GDM1 (cell line): Measurements from ENCODE around the gene RICTOR.

ENCODE experiments used
- DNase-seq: peaks from one replicate; lab custom pipeline; 2025; lab: John Stamatoyannopoulos, UW

Gene RICTOR, protein sequence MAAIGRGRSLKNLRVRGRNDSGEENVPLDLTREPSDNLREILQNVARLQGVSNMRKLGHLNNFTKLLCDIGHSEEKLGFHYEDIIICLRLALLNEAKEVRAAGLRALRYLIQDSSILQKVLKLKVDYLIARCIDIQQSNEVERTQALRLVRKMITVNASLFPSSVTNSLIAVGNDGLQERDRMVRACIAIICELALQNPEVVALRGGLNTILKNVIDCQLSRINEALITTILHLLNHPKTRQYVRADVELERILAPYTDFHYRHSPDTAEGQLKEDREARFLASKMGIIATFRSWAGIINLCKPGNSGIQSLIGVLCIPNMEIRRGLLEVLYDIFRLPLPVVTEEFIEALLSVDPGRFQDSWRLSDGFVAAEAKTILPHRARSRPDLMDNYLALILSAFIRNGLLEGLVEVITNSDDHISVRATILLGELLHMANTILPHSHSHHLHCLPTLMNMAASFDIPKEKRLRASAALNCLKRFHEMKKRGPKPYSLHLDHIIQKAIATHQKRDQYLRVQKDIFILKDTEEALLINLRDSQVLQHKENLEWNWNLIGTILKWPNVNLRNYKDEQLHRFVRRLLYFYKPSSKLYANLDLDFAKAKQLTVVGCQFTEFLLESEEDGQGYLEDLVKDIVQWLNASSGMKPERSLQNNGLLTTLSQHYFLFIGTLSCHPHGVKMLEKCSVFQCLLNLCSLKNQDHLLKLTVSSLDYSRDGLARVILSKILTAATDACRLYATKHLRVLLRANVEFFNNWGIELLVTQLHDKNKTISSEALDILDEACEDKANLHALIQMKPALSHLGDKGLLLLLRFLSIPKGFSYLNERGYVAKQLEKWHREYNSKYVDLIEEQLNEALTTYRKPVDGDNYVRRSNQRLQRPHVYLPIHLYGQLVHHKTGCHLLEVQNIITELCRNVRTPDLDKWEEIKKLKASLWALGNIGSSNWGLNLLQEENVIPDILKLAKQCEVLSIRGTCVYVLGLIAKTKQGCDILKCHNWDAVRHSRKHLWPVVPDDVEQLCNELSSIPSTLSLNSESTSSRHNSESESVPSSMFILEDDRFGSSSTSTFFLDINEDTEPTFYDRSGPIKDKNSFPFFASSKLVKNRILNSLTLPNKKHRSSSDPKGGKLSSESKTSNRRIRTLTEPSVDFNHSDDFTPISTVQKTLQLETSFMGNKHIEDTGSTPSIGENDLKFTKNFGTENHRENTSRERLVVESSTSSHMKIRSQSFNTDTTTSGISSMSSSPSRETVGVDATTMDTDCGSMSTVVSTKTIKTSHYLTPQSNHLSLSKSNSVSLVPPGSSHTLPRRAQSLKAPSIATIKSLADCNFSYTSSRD (N-terminal part only)

DNA sequence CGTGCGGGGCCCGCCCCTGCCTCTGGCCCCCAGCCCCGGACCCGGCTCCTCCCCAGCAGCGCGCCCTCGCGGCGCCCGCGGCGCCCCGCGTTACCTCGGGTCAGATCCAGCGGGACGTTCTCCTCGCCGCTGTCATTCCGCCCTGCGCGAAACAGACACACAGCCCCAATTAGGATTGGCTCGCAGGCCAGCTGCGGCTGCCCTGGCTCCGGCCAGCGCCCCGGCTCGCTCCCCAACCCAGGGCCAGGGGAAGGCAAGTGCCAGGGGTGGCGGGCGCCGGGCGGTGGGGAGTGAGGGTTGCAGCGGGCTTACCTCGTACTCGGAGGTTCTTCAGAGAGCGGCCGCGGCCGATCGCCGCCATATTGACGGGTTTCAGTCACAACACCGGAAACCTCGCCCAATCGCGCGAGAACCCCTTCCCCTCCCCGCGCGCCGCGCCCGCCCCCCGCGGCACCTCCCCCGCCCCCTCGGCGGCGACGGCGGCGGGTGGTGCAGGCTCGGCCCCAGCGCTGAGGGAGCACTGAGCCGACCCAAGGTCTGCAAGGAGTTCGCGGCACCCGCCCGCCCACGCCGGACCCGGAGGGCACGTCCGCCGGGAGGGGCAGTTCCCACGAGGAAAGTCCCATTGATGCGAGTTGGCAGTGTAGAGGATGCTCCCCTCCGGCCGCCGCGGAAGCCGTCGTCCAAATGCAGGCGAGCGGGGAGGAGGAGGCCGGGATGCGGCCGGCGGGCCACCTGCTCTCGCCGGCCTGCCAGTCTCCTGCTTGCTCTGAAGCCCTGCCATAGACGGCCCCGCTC lies at the start of gene RICTOR:
Gene RICTOR (minus strand): TSS at position 383 of the 798 bp plus-strand sequence. CDS start 22 bp downstream, at position 361.
- peak; percentile 87 for DNase-seq

DNA sequence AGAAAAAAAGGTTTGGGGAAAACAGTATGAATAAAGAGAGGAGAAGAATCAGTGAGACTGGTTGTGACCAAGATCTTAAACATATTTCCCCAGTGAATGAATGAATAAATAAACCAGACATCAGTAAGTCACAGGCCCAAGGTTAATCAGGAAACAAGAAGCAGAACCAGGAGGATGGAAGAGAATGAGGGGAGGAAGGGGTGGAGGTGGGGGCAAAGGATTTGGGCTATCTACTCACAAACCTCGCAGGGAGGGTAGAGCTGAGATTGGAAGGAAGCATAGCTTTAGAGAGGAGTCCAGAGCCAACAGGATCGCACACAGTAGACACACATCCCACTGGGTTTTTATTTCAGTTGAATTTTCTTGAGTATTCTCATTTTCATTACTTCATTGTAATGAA lies 47.7 kb upstream of the RICTOR start:
- no peak for DNase-seq

DNA sequence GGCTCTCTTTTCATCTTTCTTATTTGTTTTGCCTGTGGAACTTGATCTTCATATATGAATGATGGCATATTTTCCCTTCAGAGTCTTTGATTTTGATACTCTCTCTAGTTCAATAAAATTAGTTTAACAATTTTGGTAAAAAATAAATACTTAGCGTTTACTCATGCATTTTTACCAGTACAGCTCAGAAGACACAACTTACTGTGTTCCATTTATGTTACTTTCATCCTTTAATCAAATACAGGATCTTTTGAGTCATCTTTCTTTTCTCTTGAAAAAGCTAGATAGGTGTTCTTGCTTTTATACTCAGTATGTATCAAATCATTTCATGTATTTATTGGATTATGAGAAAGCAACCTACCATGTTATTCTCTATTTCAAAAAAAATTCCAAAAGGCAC lies 47.1 kb upstream of the RICTOR start:
- DNase-seq, result no peak

DNA sequence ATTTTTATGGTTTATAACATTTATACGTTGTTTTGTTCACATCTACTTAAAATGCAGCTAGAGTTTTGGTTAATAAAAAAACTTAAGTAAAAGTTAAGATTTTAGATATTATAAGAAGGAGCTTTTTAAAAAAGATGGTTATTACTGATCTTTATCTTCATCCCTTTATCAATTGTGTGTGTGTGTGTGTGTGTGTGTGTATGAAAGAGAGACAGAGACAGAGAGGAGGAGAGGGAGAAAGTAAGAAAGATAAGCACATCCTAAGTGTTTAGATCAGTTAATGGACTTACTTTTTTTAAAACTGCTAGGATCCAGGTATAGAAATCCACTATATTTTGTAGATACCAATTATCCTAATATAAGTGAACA lies 45.8 kb upstream of the RICTOR start:
- DNase-seq, result no peak

DNA sequence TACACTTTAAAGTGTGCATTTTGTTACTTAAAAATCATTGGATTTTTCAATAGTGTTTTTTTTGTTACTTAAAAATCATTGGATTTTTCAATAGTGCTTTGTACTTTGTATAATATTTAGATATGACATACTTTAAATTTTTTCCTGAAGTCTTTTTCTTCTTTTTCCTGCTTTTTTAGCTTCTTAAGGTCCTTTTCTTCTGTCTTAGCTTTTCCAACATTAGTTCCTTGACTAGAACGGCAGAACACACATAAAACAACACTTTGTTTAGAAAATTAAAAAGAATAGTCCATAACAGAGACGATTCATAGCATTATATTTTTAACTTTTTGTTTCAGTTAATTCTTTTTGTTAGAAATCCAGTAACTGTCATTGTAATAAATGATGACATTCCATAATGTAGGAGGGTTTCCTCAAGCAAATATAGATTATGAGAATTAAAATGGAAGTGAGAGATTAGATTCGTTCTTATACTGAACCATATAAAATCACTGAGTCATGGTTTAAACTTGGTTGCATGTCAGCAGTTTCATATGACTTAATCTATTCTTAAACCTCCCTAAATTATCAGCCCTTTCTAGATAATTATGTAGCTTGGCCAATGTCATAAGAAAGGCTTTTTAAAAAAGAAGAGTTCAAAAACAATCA lies 45.3 kb upstream of the RICTOR start:
- DNase-seq, result no peak

DNA sequence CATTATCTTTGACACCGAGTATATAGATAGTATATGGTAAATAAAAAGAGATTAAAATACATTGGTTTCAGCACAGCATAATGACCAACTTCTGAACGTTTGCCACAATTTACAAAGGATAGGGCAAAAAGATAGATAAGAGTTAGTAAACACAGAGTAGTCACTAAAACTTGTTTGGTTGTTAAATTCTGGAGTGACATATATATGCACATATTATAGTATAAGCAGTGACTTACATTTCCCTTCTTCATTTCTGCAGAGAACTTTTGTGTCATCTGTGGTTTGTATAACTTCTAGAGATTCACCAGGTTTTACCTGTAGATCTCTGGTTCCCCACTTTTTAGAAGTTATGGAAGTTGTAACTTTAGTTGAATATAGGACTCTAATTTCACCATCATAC lies 44.4 kb upstream of the RICTOR start:
- no peak for DNase-seq

DNA sequence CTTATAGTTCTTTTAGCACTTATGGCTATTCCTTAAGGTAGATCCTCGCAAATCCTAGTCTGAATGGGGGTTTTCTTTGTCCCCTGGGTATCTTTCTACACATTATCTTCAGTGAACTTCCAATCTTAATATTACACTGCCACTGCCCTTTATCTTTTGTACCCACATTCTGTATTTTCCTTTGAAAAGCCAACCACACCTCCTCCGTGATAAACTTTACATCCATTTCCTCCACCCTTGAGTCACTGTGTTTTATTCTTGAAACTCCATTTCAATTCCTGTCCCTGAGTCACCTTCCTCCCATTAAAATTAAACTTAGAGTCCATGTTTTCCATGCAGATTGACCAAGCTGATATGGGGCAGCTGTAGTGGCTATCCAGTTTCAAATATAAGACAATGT lies 43.2 kb upstream of the RICTOR start:
- no peak for DNase-seq

DNA sequence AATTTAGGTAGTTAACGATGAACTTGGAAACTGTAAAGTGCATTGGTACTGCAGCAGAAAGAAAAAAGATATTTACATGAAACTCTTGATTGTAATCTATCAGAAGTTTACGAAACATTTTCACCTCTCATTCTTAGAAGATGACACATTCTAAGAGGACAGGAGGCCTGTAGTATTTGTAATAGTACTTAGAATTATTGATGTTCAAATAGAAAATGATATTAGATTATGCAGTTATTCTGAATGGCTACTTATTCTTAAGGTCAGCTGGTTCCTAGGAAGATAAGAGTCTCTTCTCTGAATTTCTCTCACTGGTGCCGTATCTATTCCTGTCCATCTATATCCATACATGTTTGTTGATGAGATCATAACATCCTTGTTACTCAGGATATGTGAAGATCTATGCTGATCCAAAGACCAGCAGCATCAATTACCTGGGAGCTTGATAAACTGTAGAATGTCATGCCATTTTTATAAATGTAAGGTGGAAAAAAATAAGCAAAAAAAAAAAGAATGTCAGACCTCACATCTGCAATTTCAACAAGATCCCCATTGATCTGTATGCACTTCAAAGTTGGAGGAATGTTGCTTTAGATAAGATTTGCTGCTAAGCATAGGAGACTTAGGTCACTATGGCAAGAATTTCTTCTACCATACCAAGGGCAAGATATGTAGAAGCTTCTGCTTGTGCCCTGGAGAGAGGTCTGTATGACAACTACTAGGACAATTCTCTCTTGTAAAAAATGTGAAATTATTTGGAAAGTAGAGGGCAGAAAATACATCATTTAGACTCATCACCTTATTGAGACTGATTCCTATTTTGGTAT lies 42.4 kb upstream of the RICTOR start:
- DNase-seq, result no peak

DNA sequence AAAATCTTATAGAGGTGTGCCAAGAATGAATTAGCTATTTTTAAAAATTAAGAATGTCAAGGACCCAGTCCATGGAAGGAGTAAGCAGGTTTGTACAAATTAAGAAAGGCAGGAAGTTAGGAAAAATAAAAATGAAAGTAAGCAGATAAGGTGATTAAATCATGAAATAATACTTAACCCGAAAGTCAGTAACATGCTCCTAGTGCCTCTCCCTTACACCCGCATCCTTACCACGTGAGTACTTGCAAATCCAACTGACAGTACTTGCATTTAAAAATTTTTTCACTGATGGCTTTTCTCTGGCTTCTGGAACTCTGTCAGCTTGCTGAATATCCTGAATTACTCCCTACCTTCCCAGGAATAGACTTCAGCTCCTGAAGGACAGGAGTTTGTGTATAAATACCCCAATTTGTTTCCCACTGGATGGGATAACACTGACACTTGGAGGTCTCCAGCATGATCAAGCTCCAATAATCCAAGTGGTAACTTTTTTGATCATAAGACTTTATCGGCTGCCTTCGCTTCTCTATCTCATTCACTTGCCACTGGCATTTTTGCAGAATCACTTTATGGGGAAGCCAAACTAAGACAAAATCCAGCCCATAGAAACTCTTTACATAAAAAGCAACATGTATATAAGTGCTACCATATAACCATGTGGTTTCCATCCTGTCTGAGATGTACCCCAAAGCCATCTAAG lies 41.6 kb upstream of the RICTOR start:
- no peak for DNase-seq

DNA sequence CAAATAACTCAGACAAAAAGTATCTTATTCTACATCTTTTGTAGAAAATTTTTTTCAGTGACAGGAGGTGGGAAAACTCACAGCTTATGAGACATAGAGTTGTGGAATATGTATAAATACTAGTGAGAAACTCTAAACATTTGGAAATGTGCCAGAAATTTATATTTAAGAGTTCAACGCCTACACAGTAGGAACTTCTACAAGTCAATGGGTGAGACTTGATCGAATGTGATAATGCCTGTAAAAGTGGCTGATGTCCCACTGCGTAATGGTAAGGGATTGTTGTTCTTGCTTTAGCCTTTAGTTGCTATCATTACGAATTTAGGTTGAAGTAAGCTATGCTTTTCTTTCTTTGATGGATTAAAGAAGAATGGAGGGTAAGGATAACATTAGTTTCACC lies 40.0 kb upstream of the RICTOR start:
- DNase-seq, result no peak

DNA sequence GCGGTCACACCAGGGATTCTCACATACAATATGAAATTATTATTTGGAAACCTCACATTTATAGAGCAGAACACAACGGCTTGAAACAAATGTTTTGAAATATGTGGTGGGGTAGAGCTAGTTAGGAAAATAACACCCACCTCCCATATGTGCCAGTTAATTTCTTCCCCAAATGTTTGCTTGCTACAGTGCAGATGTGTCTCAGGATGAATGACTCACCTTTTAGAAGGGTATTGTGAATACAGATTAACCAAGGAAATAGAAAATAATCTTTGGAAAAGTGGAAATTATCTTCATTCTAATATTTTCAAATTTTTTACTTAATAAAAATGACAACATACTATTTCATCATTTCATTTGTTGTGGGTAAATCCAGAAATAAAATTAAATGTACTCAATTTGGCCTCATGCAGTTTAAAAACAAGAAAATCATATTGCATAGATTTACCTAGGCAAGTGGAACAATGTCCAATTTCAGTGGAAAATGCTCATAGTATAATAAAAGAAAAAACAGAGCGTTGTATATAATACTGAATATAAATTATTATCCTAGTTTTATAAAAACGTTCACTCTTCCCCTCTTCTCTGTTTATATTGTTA lies 39.3 kb upstream of the RICTOR start:
- DNase-seq, result no peak

DNA sequence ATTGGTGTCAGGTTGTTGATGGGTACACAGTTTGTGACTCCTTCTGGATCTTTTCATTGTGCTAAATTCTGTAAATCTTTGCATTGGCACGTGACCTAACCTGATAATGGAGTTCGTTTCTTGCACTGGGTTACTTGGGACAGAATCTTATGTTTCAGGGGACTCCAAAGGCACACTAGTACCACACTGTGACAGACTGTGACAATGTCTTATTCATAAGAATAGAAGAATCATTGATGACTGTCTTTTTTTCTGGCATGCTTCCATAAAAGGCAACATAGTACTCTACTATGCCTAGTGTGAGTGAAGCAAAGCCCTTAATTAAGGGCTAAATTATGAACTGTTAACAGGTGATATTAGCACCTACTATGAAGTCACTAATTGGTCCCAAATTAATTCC lies 35.4 kb upstream of the RICTOR start:
- no peak for DNase-seq

DNA sequence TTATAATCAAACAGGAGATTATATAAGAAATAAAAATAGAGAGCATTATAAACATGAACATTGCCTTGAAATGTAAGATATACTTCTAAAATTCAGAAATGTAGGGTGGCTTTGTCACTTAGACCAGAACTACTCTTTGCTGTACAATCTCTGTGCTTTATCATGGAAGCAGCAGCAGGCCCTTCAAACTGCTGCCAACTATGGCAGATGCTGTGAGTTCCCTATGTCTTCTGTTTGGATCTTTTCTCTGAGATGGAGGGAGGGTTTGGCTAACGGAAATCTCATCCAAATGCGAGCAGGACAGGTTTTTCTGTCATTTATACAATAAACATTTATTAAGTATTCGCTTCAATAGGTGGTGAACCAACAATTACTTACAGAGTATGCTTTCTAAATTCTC lies 34.8 kb upstream of the RICTOR start:
- no peak for DNase-seq

DNA sequence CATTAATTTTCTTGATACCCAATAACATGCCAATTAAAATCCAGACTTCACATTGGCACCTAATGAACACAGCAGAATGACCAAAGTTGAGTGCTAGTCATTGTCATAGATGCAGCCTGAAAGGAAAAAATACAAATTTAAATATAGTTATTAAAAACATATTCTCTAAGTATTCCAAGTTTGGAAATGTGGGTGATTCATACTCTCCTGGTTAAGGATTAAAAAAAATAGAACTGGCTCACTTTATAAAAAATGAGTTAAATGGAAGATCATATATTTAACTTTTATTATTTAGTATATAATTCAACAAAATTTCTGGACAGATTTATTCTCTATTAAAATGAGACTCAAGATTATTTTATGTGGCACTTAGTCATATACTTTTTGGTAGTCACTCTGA lies 33.2 kb upstream of the RICTOR start:
- no peak for DNase-seq

DNA sequence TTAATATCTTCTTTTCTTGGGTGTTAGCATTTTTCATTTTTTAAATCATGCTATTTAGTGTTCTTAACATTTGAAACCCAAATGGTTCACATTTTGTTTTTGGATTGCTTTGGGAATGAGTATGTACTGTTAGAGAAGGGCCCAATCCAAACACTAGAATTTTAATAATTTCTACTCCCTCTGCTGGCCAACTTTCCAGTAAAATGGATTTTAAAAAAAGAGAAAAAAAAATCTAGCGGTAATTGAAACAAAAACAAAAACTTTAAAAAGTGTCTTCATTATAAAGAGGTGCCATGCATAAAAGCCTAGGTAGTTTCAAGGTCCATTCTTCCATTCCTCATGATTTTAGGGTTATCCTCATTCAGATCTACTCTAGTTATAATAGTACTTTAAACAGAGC lies 32.1 kb upstream of the RICTOR start:
- DNase-seq, result no peak

DNA sequence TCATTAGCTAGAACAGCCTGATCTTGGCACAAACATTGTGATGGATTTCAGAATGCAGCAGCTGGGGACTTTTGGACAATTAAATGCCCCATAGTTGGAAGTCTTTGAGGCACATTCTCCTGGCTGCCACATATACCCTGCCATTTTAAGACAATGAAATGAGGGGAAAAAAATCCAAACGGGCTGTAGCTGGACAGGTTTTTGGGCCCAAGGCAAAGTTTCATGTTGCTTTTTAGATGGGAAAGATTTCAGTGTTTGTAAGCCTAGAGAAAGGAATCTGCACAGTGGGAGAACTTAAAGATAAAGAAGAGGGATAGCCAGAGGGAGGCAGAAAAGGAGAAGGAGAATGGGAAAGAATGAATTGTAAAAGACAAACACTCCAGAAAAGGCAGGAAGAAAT lies 30.0 kb upstream of the RICTOR start:
- no peak for DNase-seq

DNA sequence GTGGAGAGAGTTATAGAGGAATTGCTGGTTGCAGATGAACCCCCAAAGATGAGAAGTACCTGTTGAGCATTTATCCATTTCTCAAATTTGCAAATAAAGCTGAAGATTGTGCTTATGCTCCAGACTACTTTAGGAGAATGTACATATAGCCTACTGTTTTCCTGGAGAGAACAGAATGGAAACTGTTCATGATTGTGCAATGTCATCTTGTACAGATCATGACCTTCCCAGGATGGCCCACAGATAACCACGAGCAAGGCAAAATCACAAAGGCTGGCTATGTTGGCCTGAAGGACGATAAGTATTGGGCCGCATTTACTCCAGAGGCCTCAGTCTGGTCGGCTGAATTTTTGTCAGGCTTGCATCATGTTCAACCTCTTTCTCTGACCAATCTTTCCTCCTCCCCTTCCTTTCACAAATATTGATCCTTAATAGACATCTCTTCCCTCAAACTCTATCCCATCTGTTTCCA lies 28.5 kb upstream of the RICTOR start:
- DNase-seq, result no peak

DNA sequence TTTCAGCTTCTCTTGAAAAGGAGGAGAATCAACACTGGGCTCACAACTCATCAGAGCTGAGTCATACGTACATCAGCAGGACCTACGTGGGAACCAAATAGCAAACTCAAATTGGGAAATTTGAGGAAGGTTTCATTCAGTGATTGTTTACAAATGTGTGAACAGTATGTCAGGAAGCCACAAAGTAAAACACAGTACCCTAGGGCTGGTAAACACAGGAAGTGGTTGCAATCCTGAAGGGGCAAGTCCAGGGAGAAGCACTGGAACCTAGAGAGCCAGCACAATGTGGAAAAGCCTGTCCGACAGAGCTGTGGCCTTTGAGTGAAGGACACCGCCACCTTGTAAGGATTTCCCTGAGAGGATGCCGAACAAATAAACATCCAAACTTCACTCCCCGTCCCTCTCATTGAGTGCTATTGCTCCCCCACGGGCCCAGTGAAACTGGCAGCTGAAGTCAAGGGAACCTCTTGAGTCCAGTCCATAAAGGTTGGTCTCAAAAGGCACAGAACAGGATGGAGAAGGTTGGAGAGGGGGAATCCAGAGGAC lies 26.7 kb upstream of the RICTOR start:
- DNase-seq, result no peak
